Measurements from ENCODE around the gene LYRM4.

DNA sequence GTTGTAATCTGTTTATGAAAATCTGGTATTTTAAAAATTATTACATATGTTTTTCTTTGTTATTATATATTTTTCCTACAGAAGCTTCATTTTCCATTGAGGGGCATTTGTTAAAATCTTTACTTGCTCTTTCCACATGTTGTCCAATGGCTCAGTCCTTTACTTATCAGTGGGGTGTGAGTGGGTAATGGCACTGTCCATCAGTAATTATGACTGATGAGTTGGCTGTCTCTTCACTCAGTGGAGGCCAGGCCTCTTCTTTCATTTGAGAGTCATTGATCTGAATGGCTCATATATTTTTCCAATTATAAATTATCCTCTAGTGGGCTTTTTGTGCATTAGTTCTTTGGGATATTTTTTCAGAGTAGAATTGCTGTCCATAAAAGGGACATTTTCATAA is 46.3 kb upstream of the LYRM4 start:
- TF ChIP-seq, protein P1, sequence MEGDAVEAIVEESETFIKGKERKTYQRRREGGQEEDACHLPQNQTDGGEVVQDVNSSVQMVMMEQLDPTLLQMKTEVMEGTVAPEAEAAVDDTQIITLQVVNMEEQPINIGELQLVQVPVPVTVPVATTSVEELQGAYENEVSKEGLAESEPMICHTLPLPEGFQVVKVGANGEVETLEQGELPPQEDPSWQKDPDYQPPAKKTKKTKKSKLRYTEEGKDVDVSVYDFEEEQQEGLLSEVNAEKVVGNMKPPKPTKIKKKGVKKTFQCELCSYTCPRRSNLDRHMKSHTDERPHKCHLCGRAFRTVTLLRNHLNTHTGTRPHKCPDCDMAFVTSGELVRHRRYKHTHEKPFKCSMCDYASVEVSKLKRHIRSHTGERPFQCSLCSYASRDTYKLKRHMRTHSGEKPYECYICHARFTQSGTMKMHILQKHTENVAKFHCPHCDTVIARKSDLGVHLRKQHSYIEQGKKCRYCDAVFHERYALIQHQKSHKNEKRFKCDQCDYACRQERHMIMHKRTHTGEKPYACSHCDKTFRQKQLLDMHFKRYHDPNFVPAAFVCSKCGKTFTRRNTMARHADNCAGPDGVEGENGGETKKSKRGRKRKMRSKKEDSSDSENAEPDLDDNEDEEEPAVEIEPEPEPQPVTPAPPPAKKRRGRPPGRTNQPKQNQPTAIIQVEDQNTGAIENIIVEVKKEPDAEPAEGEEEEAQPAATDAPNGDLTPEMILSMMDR (conservative IDR thresholded peaks at IDR 0.05 in 1 of 2, IDR thresholded peaks at IDR 0.05 in 1 of 2; ENCODE audit: low read depth in 1 of 2, low read length in 2 of 2), result no peak
- no peak for TF ChIP-seq EZH2 (IDR thresholded peaks at IDR 0.05; ENCODE audit: low read length, missing control alignments)
